GM10266 (cell line): Measurements from ENCODE around the gene KLHL29.

Source experiments
- DNase-seq: peaks from one replicate; pipeline ENCODE4 v3.0.0; 2012; ENCODE audit errors: extremely low spot score
- TF ChIP-seq, protein P1 (sequence below): IDR thresholded peaks from 2 replicates; pipeline ENCODE4 v1.5.1; 2012; ENCODE audit warnings: mild to moderate bottlenecking, low read depth; ENCODE audit not compliant: control insufficient read depth, insufficient read depth; ENCODE audit errors: missing control alignments

KLHL29 gene

DNA sequence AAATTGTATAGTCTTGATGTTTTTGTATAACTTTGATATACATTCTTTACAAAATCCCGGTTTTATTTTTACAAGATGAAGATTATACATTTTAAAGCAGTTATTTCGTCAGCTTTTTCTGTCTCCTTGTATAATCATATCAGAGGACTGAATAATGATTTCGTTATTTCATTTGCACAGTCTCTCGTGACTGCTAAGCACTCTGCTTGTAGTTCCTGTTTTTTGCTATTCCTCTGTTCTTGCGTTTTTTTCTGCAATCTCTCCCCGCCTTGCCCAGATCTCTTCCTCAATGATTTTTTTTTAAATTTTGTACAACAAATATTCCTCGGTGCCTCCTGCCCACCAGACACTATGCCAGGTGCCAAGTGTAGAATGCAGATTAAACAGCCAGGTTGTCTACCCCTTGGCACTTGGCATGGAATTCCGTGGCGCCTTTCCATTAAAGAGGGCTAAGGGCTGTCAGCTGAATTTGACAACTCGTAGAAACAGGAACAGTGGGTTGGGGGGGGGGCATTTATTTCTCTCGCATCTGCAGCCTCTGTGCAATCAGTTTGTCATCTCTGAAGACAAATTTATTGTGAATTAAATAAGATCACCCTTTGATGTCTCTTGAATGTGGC, 69.6 kb downstream of the KLHL29 start:
- TF ChIP-seq, protein P1, sequence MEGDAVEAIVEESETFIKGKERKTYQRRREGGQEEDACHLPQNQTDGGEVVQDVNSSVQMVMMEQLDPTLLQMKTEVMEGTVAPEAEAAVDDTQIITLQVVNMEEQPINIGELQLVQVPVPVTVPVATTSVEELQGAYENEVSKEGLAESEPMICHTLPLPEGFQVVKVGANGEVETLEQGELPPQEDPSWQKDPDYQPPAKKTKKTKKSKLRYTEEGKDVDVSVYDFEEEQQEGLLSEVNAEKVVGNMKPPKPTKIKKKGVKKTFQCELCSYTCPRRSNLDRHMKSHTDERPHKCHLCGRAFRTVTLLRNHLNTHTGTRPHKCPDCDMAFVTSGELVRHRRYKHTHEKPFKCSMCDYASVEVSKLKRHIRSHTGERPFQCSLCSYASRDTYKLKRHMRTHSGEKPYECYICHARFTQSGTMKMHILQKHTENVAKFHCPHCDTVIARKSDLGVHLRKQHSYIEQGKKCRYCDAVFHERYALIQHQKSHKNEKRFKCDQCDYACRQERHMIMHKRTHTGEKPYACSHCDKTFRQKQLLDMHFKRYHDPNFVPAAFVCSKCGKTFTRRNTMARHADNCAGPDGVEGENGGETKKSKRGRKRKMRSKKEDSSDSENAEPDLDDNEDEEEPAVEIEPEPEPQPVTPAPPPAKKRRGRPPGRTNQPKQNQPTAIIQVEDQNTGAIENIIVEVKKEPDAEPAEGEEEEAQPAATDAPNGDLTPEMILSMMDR = no peak
- DNase-seq = no peak

DNA sequence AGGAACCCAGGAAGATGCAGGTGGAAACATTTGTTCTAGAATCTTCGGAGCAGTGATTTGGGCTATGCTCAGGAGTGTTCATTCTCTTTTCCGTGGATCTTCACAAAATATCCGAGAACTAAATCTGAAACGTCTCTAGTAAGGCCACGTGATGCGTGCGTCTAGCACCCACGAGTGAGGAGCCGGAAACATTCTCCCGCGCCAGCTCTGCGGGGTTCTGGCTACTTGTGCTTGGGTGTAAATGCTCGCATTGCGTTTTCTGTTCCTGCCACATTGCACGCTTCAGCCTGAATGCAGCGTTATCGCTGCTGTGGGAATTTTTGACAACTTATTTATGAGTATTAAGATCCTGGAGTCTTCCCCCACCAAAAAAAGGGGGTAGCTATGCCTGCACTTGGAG, 71.4 kb downstream of the KLHL29 start:
- DNase-seq = no peak
- TF ChIP-seq, protein P1 = no peak

DNA sequence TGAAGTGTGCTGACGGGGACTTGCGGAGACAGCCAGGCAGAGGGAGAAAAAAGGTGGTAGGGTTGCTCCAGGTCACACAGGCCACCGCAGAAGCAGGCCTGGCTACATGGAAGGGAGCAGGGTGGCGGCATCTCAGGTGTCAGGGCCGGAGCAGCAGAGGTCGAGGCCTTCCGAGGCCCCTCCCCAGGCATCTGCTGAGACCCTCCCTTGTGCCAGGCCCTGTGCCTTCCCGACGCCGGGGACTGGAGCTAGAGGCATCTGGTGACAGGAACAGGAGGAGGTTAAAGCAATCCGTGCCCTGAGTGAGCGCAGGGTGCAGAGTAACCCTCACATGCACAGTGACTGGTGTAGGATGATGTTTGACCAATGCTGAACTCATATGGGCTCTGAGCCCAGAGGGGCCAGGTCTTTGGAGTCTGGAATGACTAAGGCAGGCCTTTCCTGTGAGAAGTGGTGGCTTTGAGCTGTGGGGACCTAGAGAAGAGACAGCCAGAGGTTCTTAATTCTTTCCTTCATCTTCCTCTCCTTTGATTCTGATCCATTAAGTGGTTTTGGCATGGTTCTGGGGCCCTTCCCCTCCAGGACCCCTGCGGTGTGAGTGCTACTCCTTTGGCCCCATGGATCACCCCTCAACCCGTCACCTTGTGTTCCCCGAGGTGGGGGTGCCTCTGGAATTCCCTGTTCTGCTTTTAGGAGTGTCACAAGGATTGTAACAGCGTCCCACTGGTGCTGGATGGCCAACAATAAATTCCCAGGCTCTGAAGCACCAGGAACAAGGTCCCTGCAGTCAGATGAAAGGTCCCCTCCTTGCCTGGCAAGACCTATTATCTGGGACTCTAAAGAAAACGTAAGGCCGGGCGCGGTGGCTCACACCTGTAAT, 72.1 kb downstream of the KLHL29 start:
- TF ChIP-seq, protein P1 = no peak
- no peak for DNase-seq

DNA sequence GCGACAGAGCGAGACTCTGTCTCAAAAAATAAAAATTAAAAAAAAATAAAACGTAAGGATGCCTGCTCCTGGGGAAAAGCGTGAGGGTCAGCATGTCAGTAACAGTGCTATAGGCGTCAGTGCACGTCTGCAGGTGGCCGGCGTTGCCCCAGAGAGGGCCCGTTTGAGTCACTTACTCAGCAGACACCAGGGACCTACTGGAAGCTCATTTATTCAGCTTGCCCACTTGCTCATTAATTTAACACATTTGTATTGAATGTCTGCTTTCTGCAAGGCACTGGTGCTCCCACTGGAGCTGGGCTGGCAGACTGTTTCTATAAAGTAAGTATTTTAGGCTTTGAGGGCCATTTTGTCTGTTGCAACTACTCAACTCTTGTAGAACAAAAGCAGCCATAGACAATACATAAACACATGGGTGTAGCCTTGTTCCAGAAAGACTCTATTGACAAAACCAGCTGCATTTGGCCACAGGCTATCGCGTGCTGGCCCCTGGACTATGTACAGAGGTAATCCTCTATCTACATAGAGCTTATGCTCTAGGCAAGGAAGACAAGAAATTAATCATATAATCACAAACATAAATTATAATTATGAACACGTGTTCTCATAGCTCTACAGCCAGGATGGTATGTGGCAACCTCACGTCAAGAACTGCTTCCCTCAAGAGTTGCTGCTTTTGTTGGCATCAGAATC, 73.2 kb downstream of the KLHL29 start:
- TF ChIP-seq, protein P1 = no peak
- no peak for DNase-seq

DNA sequence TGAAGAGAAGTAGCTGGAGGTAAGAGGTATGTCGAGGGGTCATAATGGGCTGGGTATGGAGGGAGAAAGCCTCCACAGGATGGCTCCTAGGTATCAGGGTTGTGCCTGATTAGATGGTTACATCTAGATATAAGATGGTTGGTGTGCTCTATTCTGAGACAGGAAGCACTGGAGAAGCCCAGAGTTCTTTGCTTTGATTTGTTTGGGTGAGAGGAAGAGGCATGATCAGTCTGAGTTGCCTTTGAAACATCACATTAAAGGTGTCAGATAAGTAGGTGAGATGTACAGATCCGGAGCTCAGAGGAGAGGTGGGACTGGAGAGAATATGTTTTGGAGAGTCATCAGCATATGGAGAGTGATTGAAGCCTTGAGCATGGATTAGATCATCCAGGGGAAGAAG, 74.1 kb downstream of the KLHL29 start:
- TF ChIP-seq, protein P1 = no peak

DNA sequence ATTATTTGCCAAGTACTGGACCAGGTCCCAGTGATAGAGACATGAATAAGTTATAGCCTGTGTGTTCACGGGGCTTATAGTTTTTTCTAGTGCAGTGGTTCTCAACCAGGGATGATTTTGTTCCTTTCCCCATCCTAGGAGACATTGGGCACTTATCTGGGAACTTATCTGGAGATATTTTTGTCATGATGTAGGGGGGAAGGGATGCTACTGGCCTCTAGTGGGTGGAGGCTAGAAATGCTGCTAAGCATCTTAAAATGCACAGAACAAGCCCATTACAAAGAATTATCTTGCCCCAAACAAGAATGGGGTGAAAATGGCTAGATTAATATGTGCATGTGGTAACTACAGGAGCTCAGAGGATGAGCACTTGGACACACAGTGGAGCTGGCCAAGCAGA, 75.2 kb downstream of the KLHL29 start:
- TF ChIP-seq, protein P1 = peak; percentile 67
- DNase-seq = no peak

More for the DNA sequence above, 74.1 kb downstream of the KLHL29 start:
- no peak for DNase-seq

DNA sequence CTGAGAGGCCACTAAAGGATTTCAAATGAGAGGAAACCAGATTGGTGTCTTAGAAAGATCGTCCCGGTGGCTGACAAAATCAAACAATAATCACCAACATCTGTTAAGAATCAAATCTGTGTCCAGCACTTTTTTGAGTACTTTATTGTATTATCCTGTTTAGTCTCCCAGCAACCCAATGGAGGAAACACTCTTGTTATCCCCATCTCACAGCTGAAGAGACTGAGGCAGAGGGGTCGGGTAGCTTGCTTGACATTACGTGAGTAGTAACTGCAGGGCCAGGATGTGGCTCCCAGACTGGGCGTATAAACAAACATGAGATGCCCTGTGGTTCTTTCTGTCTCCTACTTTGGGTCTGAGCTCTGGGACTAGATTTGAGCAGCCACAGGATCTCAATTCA, 76.0 kb downstream of the KLHL29 start:
- DNase-seq = no peak
- TF ChIP-seq, protein P1 = no peak
